ENCODE data around the gene DZIP1L. TPM values are rescaled to one million over a fixed set of nuclear protein-coding genes. Genes with fewer than 3 reads are reported as not detected.

The DZIP1L gene
- total RNA-seq, 2 experiments from 2014 or later = not detected

DNA sequence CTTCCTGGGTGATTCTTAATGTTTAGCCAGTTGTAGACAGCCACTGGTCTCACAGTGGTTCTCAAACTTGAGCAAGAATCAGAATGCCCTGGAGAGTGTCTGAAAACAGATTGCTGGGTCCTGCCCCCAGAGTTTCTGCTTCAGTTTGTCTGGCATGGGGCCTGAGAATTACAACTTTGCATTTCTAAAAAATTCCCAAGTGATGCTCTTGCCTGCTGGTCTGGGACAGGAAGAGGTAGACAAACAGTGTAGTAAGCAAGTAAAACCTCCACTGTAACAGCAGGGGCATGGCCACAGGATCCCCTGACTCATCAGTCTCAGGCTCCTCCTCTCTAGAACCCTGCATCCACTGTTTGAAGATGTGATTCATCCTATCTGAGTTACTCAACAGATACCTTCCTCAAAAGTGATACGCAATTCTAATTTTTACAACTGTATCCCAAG is 36.5 kb downstream of the DZIP1L start:
- Histone ChIP-seq H3K4me1 (ENCODE audit: insufficient read depth, low read length) (no peaks in the 10 kb centered on the region), H3K27me3 (ENCODE audit: control insufficient read depth in 1 of 2, insufficient read depth in 2 of 2, low read length in 2 of 2) (peaks cover 0 to 4% of the 10 kb centered on the region in 2 experiments), H3K27ac (ENCODE audit: low read depth in 1 of 2, low read length in 2 of 2) (no peak overlapping the region), H3K9me3 (ENCODE audit: control insufficient read depth in 1 of 2, insufficient read depth in 1 of 2, low read length in 2 of 2) (no peaks in the 10 kb centered on the region), H3K36me3 (ENCODE audit: insufficient read depth, low read length) (no peaks in the 10 kb centered on the region), H3K4me3 (ENCODE audit: low read length) (no peak overlapping the region)
- intact Hi-C loops (cut with DNase I, micrococcal nuclease) = no loop called here
- peak in 2 of 14 experiments; percentile 29 to 47 for DNase-seq
- no peak overlapping the region for H3K27ac Mint-ChIP-seq
- TF ChIP-seq, protein P1, sequence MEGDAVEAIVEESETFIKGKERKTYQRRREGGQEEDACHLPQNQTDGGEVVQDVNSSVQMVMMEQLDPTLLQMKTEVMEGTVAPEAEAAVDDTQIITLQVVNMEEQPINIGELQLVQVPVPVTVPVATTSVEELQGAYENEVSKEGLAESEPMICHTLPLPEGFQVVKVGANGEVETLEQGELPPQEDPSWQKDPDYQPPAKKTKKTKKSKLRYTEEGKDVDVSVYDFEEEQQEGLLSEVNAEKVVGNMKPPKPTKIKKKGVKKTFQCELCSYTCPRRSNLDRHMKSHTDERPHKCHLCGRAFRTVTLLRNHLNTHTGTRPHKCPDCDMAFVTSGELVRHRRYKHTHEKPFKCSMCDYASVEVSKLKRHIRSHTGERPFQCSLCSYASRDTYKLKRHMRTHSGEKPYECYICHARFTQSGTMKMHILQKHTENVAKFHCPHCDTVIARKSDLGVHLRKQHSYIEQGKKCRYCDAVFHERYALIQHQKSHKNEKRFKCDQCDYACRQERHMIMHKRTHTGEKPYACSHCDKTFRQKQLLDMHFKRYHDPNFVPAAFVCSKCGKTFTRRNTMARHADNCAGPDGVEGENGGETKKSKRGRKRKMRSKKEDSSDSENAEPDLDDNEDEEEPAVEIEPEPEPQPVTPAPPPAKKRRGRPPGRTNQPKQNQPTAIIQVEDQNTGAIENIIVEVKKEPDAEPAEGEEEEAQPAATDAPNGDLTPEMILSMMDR (IDR thresholded peaks at IDR 0.05) = no peak
- no peaks in the 10 kb centered on the region for H3K27me3 Mint-ChIP-seq
- H3K9me3 Mint-ChIP-seq = no peaks in the 10 kb centered on the region
- H3K4me3 Mint-ChIP-seq = no peak overlapping the region
- POLR2A ChIA-PET = no interaction called here
- no peaks in the 10 kb centered on the region for H3K36me3 Mint-ChIP-seq (ENCODE audit: low read depth)
- peaks cover 25% of the 10 kb centered on the region for H3K4me1 Mint-ChIP-seq (ENCODE audit: low read depth)
- CTCF ChIA-PET = no interaction called here
- no peak for ATAC-seq (ENCODE audit: poor library complexity)

DNA sequence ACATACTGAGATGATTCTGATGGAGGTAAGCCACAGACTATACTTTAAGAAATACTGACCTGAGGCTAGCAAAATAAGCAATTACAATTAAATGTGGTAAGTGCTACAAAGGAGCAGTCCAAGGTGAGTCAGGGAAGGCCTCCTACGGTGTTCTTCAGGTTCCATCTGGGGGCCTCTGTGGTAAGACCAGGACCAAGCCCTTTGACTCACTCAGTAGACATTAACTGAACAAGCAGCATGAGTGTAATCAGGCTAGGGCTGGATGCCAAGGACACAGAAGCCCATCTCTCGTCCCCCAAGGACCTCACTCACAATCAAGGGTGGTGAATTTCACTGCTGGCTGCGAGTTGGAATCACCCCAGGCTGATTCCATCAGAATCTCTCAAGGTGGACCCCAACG is 37.3 kb downstream of the DZIP1L start:
- Histone ChIP-seq H3K27ac (ENCODE audit: low read depth in 1 of 2, low read length in 2 of 2) (no peak overlapping the region), H3K4me3 (ENCODE audit: low read length) (no peak overlapping the region), H3K4me1 (ENCODE audit: insufficient read depth, low read length) (no peaks in the 10 kb centered on the region), H3K9me3 (ENCODE audit: control insufficient read depth in 1 of 2, insufficient read depth in 1 of 2, low read length in 2 of 2) (no peaks in the 10 kb centered on the region), H3K27me3 (ENCODE audit: control insufficient read depth in 1 of 2, insufficient read depth in 2 of 2, low read length in 2 of 2) (peaks cover 0 to 4% of the 10 kb centered on the region in 2 experiments), H3K36me3 (ENCODE audit: insufficient read depth, low read length) (no peaks in the 10 kb centered on the region)
- H3K4me3 Mint-ChIP-seq = no peak overlapping the region
- H3K9me3 Mint-ChIP-seq = no peaks in the 10 kb centered on the region
- ATAC-seq (ENCODE audit: poor library complexity) = no peak
- H3K27me3 Mint-ChIP-seq = peaks cover 3% of the 10 kb centered on the region
- peaks cover 18% of the 10 kb centered on the region for H3K4me1 Mint-ChIP-seq (ENCODE audit: low read depth)
- CTCF ChIA-PET = no interaction called here
- no peak for DNase-seq
- TF ChIP-seq, protein P1 (IDR thresholded peaks at IDR 0.05) = no peak
- intact Hi-C loops (cut with DNase I, micrococcal nuclease) = no loop called here
- POLR2A ChIA-PET = no interaction called here
- H3K27ac Mint-ChIP-seq = no peak overlapping the region
- no peaks in the 10 kb centered on the region for H3K36me3 Mint-ChIP-seq (ENCODE audit: low read depth)

DNA sequence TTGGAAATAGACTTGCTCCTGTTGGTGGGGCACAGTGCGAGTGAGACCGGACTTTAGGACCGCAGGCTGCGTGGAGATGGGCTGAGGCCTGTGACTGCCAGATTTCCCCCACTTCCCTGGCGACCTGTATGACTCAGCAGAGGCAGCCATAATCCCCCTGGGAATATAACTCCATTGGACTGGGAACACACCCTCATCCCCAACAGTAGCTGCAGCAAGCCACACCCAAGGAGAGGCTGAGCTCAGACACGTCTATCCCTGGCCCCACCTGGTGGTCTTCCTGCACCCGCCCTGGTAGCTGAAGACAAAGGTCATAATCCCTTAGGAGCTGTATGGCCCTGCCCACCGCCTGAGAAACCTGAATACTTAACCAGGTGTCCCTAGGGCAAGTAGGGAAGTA is 42.6 kb downstream of the DZIP1L start:
- intact Hi-C loops (cut with DNase I, micrococcal nuclease) = loop anchor here in 1 of 2 experiments (5.0 kb wide), 1 partner anchor 855 kb away; no protein-coding TSS in a partner anchor
- H3K4me3 Mint-ChIP-seq = no peak overlapping the region
- Histone ChIP-seq H3K27me3 (ENCODE audit: control insufficient read depth in 1 of 2, insufficient read depth in 2 of 2, low read length in 2 of 2) (no peaks in the 10 kb centered on the region), H3K4me3 (ENCODE audit: low read length) (no peak overlapping the region), H3K27ac (ENCODE audit: low read depth in 1 of 2, low read length in 2 of 2) (no peak overlapping the region), H3K9me3 (ENCODE audit: control insufficient read depth in 1 of 2, insufficient read depth in 1 of 2, low read length in 2 of 2) (no peaks in the 10 kb centered on the region), H3K4me1 (ENCODE audit: insufficient read depth, low read length) (no peaks in the 10 kb centered on the region), H3K36me3 (ENCODE audit: insufficient read depth, low read length) (no peaks in the 10 kb centered on the region)
- POLR2A ChIA-PET = no interaction called here
- no peaks in the 10 kb centered on the region for H3K4me1 Mint-ChIP-seq (ENCODE audit: low read depth)
- no peak for DNase-seq
- TF ChIP-seq, protein P1 (IDR thresholded peaks at IDR 0.05) = no peak
- ATAC-seq (ENCODE audit: poor library complexity) = no peak
- H3K27me3 Mint-ChIP-seq = peaks cover 12% of the 10 kb centered on the region
- CTCF ChIA-PET = no interaction called here
- H3K27ac Mint-ChIP-seq = no peak overlapping the region
- no peaks in the 10 kb centered on the region for H3K36me3 Mint-ChIP-seq (ENCODE audit: low read depth)
- H3K9me3 Mint-ChIP-seq = no peaks in the 10 kb centered on the region

All from CD4-positive, alpha-beta T cell (primary cell).